A673 (cell line): ENCODE data around the gene FRMD4A. TPM values are rescaled to one million over a fixed set of nuclear protein-coding genes. Genes with fewer than 3 reads are reported as not detected.

Experiments
- BruUV-seq: library from RNA; stranded (reverse); fragments of 400-500 nt; replicated peaks from 2 replicates; lab custom pipeline; 2021; lab: Mats Ljungman, UMichigan
- CTCF ChIA-PET: fragments of 300-600 bp; sonication (Branson Sonifier 250); formaldehyde crosslinking; loops from one replicate; lab custom pipeline; 2022; ENCODE audit warnings: antibody characterized with exemption; lab: Charles Lee
- POLR2A ChIA-PET: fragments of 300-600 bp; sonication (Branson Sonifier 250); formaldehyde crosslinking; loops from one replicate; lab custom pipeline; 2022; ENCODE audit warnings: antibody characterized with exemption; ENCODE audit not compliant: low non-redundant PET; lab: Charles Lee
- DNase-seq: peaks from one replicate; pipeline ENCODE4 v3.0.0-alpha.2; 2015; ENCODE audit warnings: low spot score
- H3K27ac ChIP-seq: fragments of 200-600 bp; sonication (generic); 2 replicates; pipeline ENCODE4 v1.5.1; 2016; ENCODE audit warnings: mixed run types, low read depth, mild to moderate bottlenecking, mixed read lengths, antibody characterized with exemption, low read length; ENCODE audit not compliant: poor library complexity, severe bottlenecking
- H3K27me3 ChIP-seq: fragments of 200-600 bp; sonication (generic); replicated peaks from 2 replicates; pipeline ENCODE4 v1.6.1; 2017; ENCODE audit warnings: mixed run types, low read depth, mild to moderate bottlenecking, mixed read lengths, antibody characterized with exemption, low read length; ENCODE audit not compliant: insufficient read depth, poor library complexity
- H3K36me3 ChIP-seq: fragments of 200-600 bp; sonication (generic); 2 replicates; pipeline ENCODE4 v1.6.1; 2016; ENCODE audit warnings: mixed run types, mild to moderate bottlenecking, mixed read lengths, antibody characterized with exemption, low read length; ENCODE audit not compliant: insufficient read depth, poor library complexity, severe bottlenecking
- H3K4me1 ChIP-seq: fragments of 200-600 bp; sonication (generic); 2 replicates; pipeline ENCODE4 v1.6.1; 2017; ENCODE audit warnings: mixed run types, mild to moderate bottlenecking, mixed read lengths, antibody characterized with exemption, low read length; ENCODE audit not compliant: insufficient read depth, poor library complexity, severe bottlenecking
- H3K4me3 ChIP-seq: fragments of 200-600 bp; sonication (generic); 2 replicates; pipeline ENCODE4 v1.5.1; 2016; ENCODE audit warnings: low read depth, mixed run types, mild to moderate bottlenecking, mixed read lengths, low read length; ENCODE audit not compliant: poor library complexity, severe bottlenecking
- H3K9me3 ChIP-seq: fragments of 200-600 bp; sonication (generic); 2 replicates; pipeline ENCODE4 v1.6.1; 2016; ENCODE audit warnings: mixed run types, low read depth, mild to moderate bottlenecking, mixed read lengths, antibody characterized with exemption, low read length; ENCODE audit not compliant: poor library complexity, severe bottlenecking
- EZH2 ChIP-seq: fragments of 200-600 bp; sonication (generic); IDR thresholded peaks from 2 replicates; pipeline ENCODE4 v1.6.1; 2017; ENCODE audit warnings: borderline replicate concordance, low read depth, mild to moderate bottlenecking, mixed read lengths, antibody characterized with exemption, low read length; ENCODE audit not compliant: poor library complexity, severe bottlenecking
- intact Hi-C: fragments of 100-400 bp; cut with micrococcal nuclease; formaldehyde crosslinking; loops from one replicate; pipeline ENCODE4 v1.10.0; 2022; ENCODE audit not compliant: unreplicated experiment
- total RNA-seq: library from RNA; stranded (reverse); gene quantifications from 2 replicates; pipeline ENCODE4 v1.2.3, GENCODE V29; 2021
- TF ChIP-seq, protein P1 (sequence below): fragments of 300-800, 200-600 bp; sonication (generic); conservative IDR thresholded peaks from 2 replicates; pipeline ENCODE4 v1.5.1; 2017; ENCODE audit warnings: low read depth, mild to moderate bottlenecking, antibody characterized with exemption, low read length, moderate library complexity, mixed read lengths

The FRMD4A gene
- total RNA-seq, 1 experiment from 2014 or later: 26.3 TPM

DNA sequence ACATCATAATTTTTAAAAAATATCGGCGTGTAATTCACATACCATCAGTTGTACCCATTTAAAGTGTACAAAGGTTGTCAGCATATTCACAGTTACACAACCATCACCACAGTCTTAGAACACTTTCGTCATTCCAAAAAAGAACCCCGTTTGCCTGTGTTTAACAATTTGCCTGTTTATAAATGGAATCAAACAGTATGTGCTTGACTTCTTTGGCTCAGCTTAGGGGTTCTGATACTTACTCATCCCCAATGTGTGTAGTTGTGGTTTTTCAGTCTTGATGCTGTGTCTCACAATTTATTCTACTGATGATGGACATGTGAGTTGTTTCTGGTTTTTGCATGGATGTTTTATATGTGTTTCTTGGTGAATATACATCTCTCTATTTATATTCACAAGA, 693.9 kb downstream of the FRMD4A start:
- no peak for DNase-seq
- Histone ChIP-seq H3K36me3 (no peaks in the 10 kb centered on the region), H3K4me3 (no peak overlapping the region), H3K9me3 (peaks cover under 1% of the 10 kb centered on the region), H3K4me1 (no peaks in the 10 kb centered on the region), H3K27ac (no peak overlapping the region), H3K27me3 (no peaks in the 10 kb centered on the region)
- TF ChIP-seq, protein P1, sequence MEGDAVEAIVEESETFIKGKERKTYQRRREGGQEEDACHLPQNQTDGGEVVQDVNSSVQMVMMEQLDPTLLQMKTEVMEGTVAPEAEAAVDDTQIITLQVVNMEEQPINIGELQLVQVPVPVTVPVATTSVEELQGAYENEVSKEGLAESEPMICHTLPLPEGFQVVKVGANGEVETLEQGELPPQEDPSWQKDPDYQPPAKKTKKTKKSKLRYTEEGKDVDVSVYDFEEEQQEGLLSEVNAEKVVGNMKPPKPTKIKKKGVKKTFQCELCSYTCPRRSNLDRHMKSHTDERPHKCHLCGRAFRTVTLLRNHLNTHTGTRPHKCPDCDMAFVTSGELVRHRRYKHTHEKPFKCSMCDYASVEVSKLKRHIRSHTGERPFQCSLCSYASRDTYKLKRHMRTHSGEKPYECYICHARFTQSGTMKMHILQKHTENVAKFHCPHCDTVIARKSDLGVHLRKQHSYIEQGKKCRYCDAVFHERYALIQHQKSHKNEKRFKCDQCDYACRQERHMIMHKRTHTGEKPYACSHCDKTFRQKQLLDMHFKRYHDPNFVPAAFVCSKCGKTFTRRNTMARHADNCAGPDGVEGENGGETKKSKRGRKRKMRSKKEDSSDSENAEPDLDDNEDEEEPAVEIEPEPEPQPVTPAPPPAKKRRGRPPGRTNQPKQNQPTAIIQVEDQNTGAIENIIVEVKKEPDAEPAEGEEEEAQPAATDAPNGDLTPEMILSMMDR: no peak
- TF ChIP-seq EZH2: no peak
- BruUV-seq: no TSS peak
- ChIA-PET POLR2A (no interaction called here), CTCF (no interaction called here)
- intact Hi-C loops: no loop called here

DNA sequence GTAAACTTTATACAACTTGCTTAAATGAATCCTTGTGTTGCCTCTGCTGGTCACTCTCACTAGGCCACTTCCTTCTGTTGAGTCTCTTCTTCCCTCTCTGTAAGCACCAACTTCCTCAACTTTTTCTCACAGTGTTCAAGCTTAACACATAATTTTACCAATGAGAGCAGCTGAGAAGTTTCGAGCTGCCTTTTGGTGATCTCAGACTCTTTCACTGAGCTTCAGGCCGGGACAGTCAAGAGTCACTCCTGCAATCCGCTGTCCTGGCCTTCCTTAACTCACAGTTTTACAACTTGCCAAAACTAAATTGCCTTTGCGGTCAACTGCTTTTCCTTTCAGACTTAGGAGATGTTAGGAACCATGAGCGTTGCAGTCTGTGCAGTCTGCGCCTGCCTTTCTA, 696.5 kb downstream of the FRMD4A start:
- no peaks in the 10 kb centered on the region for H3K27me3 ChIP-seq
- DNase-seq: no peak
- no peak overlapping the region for H3K4me3 ChIP-seq
- no peaks in the 10 kb centered on the region for H3K4me1 ChIP-seq
- no peak for TF ChIP-seq EZH2
- TF ChIP-seq, protein P1: no peak
- ChIA-PET POLR2A (no interaction called here), CTCF (no interaction called here)
- H3K36me3 ChIP-seq: no peaks in the 10 kb centered on the region
- no peak overlapping the region for H3K27ac ChIP-seq
- intact Hi-C loops: no loop called here
- no peaks in the 10 kb centered on the region for H3K9me3 ChIP-seq
- no TSS peak for BruUV-seq

DNA sequence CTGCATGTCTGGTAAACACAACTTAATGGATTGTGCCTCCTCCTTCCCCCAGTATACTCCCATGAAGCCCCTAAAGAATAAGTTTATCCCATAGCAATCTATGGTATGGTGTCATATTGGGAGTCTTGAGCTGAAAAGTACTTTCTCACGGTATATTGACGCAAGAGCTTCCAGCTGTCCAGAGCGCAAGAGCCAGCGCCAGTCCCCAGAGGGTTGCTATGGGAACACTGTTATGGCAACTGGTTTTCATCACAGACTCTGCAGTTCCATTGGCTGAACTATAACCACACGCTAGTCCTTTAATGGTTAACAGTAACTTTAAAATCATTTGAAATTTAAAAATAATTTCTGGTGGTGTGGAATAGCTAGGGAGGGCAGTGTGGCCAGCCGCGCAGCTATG, 697.0 kb downstream of the FRMD4A start:
- H3K27ac ChIP-seq: no peak overlapping the region
- no peak overlapping the region for H3K4me3 ChIP-seq
- no peaks in the 10 kb centered on the region for H3K4me1 ChIP-seq
- no peaks in the 10 kb centered on the region for H3K9me3 ChIP-seq
- H3K36me3 ChIP-seq: no peaks in the 10 kb centered on the region
- DNase-seq: no peak
- no TSS peak for BruUV-seq
- TF ChIP-seq, protein P1: no peak
- TF ChIP-seq EZH2: no peak
- ChIA-PET POLR2A (no interaction called here), CTCF (no interaction called here)
- intact Hi-C loops: no loop called here
- no peaks in the 10 kb centered on the region for H3K27me3 ChIP-seq
